GM19463 (cell line): ENCODE data around the gene VRK1.

Experiments
- ATAC-seq: cut with Tn5 transposase; IDR thresholded peaks from one replicate; pipeline ENCODE4 v1.9.1; 2021; ENCODE audit warnings: mild to moderate bottlenecking, moderate library complexity; ENCODE audit not compliant: unreplicated experiment

Gene VRK1

DNA sequence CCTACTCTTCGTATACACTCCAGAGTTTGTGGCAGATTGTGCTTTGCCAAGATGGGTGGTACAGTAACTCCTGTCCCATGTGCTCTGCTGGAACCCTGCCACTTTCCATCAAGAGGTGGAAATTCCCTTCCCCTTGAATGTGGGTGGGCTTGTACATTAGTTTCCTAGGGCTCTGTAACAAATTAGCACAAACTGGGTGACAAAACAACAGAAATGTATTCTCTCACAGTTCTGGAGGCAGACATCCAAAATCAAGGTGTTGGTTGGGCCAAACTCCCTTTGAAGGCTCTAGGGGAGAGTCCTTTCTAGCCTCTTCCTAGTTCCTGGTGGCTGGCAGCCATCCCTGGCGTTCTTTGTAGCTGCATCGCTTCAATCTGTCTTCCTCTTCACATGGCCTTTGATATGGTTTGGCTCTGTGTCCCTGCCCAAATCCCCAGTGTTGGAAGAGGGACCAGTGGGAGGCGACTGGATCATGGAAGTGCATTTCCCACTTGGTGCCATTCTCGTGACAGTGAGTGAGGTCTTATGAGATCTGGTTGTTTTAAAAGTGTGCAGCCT is 117.5 kb downstream of the VRK1 start:
- ATAC-seq: no peak

DNA sequence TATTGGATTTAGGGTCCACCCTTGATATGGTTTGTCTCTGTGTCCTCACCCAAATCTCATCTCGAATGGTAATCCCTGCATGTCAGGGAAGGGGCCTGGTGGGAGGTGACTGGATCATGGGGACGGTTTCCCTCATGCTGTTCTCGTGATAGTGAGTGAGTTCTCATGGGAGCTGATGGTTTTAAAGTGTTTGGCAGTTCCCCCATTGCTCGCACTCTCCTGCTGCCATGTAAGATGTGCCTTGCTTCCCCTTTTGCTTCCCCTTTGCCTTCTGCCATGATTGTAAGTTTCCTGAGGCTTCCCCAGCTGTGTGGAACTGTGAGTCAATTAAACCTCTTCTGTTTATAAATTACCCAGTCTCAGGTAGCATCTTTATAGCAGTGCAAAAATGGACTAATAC is 118.3 kb downstream of the VRK1 start:
- ATAC-seq: no peak

DNA sequence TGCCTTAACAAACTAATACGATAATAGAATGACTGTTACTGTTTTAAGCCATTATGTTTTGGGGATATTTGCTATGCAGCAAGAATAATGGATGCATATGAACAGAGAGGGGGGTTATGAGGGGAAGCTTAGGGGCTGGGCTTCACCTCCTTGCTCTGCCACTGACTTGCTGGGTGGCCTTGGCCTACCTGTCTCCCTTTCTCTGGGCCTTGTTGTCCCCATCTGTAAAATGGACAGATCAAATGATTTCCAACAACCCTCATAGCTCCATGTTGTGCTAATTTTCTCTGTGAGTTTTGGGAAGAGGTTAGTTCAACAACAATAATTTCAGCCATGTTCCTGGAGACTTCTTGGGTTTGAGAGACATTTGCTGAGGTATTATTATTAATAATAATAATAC is 119.6 kb downstream of the VRK1 start:
- ATAC-seq: no peak

DNA sequence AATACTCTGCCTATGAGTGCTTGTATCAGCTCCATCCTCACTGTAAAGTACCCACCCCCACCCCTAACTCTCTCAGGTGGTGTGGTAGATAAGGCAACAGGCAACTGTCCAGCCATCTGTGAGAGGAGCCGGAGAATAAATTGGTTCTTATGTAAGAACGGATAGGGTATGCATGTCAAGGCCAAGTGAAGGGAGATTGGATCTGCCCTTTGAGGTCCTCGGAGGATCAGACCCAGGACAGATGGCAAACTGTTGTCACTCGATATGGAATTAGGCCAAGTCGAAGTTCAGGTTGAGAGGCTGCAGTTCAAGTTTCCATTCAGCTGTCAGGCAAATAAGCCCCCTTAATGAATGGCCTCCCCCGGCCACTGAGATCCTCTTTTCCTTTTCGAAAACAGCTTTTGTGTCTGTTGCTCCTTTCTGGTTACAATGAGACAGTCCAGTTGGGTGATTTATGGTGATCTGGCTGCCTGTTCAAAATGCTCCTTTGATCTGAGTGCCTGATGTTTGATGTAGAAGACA is 120.3 kb downstream of the VRK1 start:
- ATAC-seq: no peak

DNA sequence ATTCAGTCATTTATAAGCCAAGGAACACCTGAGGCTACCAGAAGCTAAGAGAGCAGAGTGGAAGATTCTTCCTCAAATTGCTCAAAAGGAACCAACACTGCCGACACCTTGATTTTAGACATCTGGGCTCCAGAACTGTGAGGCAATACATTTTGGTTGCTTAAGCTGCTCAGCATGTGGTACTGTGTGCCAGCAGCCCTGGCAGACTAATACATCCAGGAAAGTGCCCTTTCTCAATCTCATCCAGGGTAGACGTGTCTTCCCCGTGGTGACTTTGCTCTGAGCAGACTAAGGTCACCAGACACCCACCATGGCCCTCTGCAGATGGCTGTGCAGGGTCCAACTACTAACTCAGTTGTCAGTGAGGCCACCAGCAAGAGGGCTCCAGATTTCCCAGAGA is 122.8 kb downstream of the VRK1 start:
- ATAC-seq: no peak

DNA sequence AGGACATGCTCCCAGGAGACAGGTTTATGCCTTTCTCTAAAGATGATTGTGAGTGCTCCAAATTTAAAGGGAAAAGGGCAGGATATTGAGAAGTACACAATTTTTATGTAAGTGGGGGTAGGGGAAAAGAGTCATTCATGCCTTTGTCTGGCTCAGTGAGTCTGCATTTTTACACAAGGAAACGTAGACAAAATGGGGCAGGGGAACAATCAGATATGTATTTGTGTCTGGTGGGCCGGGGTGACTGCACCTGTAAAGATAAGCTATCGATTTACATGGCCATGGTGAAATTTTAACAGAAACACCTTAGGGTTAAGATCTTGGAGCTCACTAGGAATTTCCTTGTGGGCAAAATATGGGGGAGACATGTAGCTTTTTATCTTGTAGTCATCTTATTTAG is 123.6 kb downstream of the VRK1 start:
- no peak for ATAC-seq

DNA sequence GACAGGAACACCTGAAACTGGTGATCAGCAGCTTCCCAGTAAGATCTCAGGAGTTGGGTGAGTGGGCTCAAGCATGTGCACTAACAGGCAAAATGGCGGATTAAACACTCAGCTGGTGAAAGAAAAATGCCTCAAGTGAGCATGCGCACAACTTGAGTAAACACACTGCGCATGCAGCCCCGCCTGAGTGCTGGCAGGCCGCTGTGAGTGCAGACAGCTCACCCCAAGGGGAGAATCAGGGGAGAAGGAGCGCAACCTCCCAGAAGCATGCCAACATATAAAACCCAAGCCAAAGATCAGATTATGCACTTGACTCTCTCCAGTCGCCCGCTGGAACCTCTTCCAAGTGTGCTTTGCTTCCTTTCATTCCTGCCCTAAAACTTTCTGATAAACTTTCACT is 125.8 kb downstream of the VRK1 start:
- ATAC-seq: no peak

DNA sequence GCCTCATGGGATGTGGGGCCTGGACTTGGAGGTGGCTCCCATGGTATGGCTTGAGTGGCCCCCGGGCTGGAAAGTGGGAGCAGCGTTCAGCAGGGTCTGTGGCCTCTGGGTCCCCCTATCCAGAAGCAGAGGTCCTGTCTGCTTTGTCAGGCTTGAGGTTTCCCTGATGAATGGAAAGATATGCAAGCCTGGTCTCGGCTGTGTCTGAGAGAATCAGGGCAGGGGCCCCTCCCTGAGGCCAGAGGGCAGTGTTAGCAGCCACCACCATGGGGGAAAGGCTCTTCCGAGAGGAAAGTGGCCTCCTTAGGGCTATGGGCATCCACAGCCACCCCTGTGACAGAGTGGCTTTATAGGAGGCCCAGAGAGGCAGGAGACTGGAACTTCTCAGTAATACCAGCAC is 128.2 kb downstream of the VRK1 start:
- ATAC-seq: no peak

DNA sequence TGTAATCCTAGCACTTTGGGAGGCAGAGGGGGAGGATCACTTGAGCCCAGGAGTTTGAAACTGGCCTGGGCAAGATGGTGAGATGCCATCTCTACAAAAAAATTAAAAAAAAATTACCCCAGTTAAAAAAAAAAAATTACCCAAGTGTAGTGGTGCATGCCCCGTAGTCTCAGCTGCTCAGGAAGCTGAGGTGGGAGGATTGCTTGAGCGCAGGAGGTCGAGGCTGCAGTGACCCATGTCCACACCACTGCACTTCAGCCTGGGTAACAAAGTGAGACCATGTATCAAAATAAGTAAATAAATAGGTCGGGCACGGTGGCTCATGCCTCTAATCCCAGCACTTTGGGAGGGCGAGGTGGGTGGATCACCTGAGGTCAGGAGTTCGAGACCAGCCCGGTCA is 128.8 kb downstream of the VRK1 start:
- no peak for ATAC-seq

DNA sequence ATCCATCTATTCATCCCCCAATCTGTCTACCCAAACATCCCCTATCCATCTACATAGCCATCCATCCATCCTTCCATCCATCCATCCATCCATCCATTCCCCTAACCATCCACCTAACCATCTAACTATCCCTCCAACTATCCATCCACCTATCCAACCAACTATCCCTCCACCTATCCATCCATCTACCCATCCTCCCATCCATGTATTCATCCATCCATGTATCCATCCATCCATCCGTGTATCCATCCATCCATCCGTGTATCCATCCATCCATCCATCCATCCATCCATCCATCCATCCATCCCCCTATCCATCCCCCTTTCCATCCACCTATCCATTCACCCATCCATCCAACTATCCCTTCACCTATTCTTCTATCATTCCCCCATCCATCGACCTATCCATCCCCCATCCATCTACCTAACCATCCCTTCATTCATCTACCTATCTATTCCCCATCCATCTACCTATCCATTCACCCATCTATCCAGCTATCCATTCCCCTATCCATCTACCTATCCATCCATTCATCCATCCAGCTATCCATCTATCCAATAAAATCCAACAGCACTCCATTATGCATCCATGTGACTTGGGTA is 131.7 kb downstream of the VRK1 start:
- ATAC-seq: no peak

DNA sequence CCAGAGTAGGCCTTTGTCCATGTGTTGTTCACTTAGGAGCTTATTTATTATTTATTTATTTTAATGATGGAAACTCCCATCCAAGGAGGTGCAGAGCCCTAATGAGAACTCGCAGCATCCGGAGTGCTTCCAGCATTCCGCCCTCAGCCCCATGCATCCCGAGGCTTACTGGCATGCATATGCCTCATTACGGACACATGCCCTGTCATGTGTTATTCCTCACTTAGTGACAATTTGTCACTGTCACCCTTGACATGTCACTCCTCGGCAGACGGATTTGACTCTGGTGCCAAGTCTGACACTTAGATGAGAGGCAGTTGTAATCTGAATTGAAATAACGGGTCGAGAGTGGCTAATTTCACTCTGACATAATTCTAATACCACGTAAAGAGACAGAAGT is 132.8 kb downstream of the VRK1 start:
- no peak for ATAC-seq

DNA sequence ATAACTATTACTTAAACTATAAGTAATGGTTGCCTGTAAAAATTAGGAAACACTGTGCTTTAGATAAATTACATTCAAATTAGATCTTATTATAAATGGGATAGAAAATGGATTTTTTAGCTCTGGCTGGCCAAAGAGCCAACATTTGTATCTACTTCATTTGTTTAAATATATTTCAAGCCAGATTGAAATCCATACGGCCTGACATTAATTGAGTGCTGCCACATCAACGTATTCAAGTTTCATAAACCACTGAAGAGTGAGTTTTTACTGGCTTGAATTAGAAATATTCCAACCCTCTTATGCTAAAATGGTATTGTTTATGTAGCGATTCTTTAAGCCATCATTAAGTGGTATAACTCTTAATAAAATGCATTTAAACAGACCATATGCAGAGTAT is 133.3 kb downstream of the VRK1 start:
- ATAC-seq: no peak
